Activated naive CD8-positive, alpha-beta T cell treated with anti-CD3 and anti-CD28 coated beads, Interleukin-2, amount 10 ng/mL, durations not matched to agents 7 days and 5 days (primary cell): ENCODE results near the gene PPM1D. TPM values are rescaled to one million over a fixed set of nuclear protein-coding genes. Genes with fewer than 3 reads are reported as not detected.

Experiments
- total RNA-seq, 2 experiments: library from RNA; stranded (reverse); gene quantifications; one replicate each; pipeline ENCODE4 v1.2.3, GENCODE V29; 2021

Gene PPM1D
- total RNA-seq, 2 experiments from 2014 or later = 17.1 to 17.5 TPM

Other genes with a start within 250 kb of the PPM1D start
- gene USP32, start 208.1 kb upstream of the PPM1D start, total RNA-seq = 10 to 100 TPM; 37.0 to 38.5 TPM
- gene CHCT1, start 177.7 kb upstream of the PPM1D start, total RNA-seq = not detected
- 10 to 100 TPM; 29.8 to 32.9 TPM for gene APPBP2, start 74.0 kb upstream of the PPM1D start, total RNA-seq
- gene BCAS3, start 77.7 kb downstream of the PPM1D start, total RNA-seq = 10 to 100 TPM; 21.6 to 27.3 TPM